ENCODE measurements around the gene MAN1C1. TPM values are rescaled to one million over a fixed set of nuclear protein-coding genes. Genes with fewer than 3 reads are reported as not detected.

The MAN1C1 gene
- total RNA-seq, 1 experiment from 2014 or later = 1.2 TPM

DNA sequence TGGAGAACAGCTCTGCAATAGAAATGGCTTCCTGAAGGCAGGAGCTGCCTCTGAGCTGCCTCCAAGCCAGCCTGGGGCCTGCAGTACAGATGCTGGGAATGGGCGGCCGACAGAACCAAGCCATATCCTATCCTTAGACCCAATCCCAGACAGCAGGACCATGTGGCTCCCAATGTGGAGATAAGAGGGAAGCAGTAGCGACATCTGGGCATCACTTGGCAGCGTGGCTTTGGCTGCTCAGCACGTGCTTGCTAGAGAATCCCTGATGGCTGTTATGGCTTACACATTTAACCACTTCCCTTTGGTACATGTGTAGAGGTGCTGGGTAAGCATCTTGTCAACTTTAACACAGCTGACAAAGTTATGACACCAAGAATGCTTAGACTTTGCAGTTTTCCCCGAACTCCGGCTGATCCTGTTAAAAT is 87.7 kb downstream of the MAN1C1 start:
- RAD21 ChIA-PET (ENCODE audit: low non-redundant PET in 1 of 2, low total read pairs in 2 of 2, uncharacterized antibody in 2 of 2, unreplicated experiment in 2 of 2) = no interaction called here
- no TSS peak for BruUV-seq (replicated peaks)
- POLR2A ChIA-PET = no interaction called here
- H3K4me2 ChIP-seq (ENCODE audit: low read length) = no peak overlapping the region
- no peaks in the 10 kb centered on the region for H3K9me3 ChIP-seq (ENCODE audit: control insufficient read depth in 1 of 2, insufficient read depth in 1 of 2, low read depth in 1 of 2, low read length in 2 of 2)
- no peak overlapping the region for H3K4me3 ChIP-seq (replicated peaks in 1 of 2; ENCODE audit: low read depth in 1 of 2, low read length in 2 of 2)
- TF ChIP-seq CTCF (IDR thresholded peaks at IDR 0.05 in 2 of 3, conservative IDR thresholded peaks at IDR 0.05 in 1 of 3; ENCODE audit: borderline replicate concordance in 1 of 3, insufficient read depth in 1 of 3, low read depth in 2 of 3, low read length in 2 of 3) (no peak), ZFX (IDR thresholded peaks at IDR 0.05) (no peak), EZH2phosphoT487 (IDR thresholded peaks at IDR 0.05; ENCODE audit: borderline replicate concordance) (no peak)
- DNase-seq (ENCODE audit: low read depth, low spot score) (no peak), ATAC-seq (no peak)
- no peak overlapping the region for H2AFZ ChIP-seq (ENCODE audit: low read depth, low read length, poor library complexity, severe bottlenecking)
- no peaks in the 10 kb centered on the region for H3K9me2 ChIP-seq (ENCODE audit: insufficient read depth)
- H4K20me1 ChIP-seq (ENCODE audit: insufficient read depth) = no peaks in the 10 kb centered on the region
- H3K27me3 ChIP-seq (ENCODE audit: insufficient read depth, low read length) = no peaks in the 10 kb centered on the region
- no peak overlapping the region for H3K9ac ChIP-seq (ENCODE audit: low read length)
- intact Hi-C loops (cut with micrococcal nuclease) = no loop called here
- H3K27ac ChIP-seq (ENCODE audit: low read depth, low read length) = no peak overlapping the region
- CTCF ChIA-PET = no interaction called here
- H3K4me1 ChIP-seq (ENCODE audit: control insufficient read depth in 1 of 2, insufficient read depth in 2 of 2, low read length in 2 of 2) = peaks cover 6 to 19% of the 10 kb centered on the region in 2 experiments; a peak in 3 of 4 replicates
- no peaks in the 10 kb centered on the region for H3K36me3 ChIP-seq (ENCODE audit: control insufficient read depth in 1 of 2, insufficient read depth in 2 of 2, low read length in 2 of 2)
- no peaks in the 10 kb centered on the region for H3K79me2 ChIP-seq (ENCODE audit: insufficient read depth, low read length)

DNA sequence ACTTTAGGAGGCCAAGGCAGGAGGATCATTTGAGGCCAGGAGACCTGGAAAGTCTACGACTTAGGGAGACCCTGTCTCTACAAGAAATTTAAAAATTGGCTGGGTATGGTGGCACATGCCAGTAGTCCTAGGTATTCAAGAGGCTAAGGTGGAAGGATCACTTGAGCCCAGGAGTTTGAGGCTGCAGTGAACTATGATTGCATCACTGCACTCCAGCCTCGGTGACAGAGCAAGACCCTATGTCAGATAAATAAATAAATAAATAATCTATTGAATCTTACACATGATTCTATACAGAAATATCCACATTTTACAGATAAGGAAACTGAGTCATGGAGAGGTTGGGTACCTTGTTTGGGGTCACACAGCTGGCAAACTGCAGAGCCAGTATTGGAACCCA is 89.1 kb downstream of the MAN1C1 start:
- Histone ChIP-seq H3K27me3 (ENCODE audit: insufficient read depth, low read length) (no peaks in the 10 kb centered on the region), H3K9me3 (ENCODE audit: control insufficient read depth in 1 of 2, insufficient read depth in 1 of 2, low read depth in 1 of 2, low read length in 2 of 2) (no peaks in the 10 kb centered on the region), H3K9me2 (ENCODE audit: insufficient read depth) (no peaks in the 10 kb centered on the region), H3K4me3 (replicated peaks in 1 of 2; ENCODE audit: low read depth in 1 of 2, low read length in 2 of 2) (no peak overlapping the region), H3K27ac (ENCODE audit: low read depth, low read length) (no peak overlapping the region), H3K4me1 (ENCODE audit: control insufficient read depth in 1 of 2, insufficient read depth in 2 of 2, low read length in 2 of 2) (peaks cover 6 to 26% of the 10 kb centered on the region in 2 experiments; a peak in 3 of 4 replicates), H3K4me2 (ENCODE audit: low read length) (no peak overlapping the region), H3K79me2 (ENCODE audit: insufficient read depth, low read length) (no peaks in the 10 kb centered on the region), H3K9ac (ENCODE audit: low read length) (no peak overlapping the region), H4K20me1 (ENCODE audit: insufficient read depth) (no peaks in the 10 kb centered on the region), H3K36me3 (ENCODE audit: control insufficient read depth in 1 of 2, insufficient read depth in 2 of 2, low read length in 2 of 2) (no peaks in the 10 kb centered on the region), H2AFZ (ENCODE audit: low read depth, low read length, poor library complexity, severe bottlenecking) (no peak overlapping the region)
- RAD21 ChIA-PET (ENCODE audit: low non-redundant PET in 1 of 2, low total read pairs in 2 of 2, uncharacterized antibody in 2 of 2, unreplicated experiment in 2 of 2) = no interaction called here
- DNase-seq (ENCODE audit: low read depth, low spot score) (no peak), ATAC-seq (no peak)
- POLR2A ChIA-PET = no interaction called here
- intact Hi-C loops (cut with micrococcal nuclease) = no loop called here
- CTCF ChIA-PET = interaction anchor here (1.2 kb wide), 1 partner anchor 11 kb away, joined by 3 read pairs; no protein-coding TSS in a partner anchor
- BruUV-seq (replicated peaks) = no TSS peak
- TF ChIP-seq POLR2AphosphoS5 (IDR thresholded peaks at IDR 0.05; ENCODE audit: low read depth, low read length) = no peak
- no peak for TF ChIP-seq RAD21 (IDR thresholded peaks at IDR 0.05; ENCODE audit: low read depth)
- no peak for TF ChIP-seq JUND (IDR thresholded peaks at IDR 0.05)
- TF ChIP-seq CTCF (IDR thresholded peaks at IDR 0.05 in 2 of 3, conservative IDR thresholded peaks at IDR 0.05 in 1 of 3; ENCODE audit: borderline replicate concordance in 1 of 3, insufficient read depth in 1 of 3, low read depth in 2 of 3, low read length in 2 of 3) = no peak
- no peak for TF ChIP-seq SIN3A (IDR thresholded peaks at IDR 0.05; ENCODE audit: low read depth)
- TF ChIP-seq CEBPB (IDR thresholded peaks at IDR 0.05; ENCODE audit: low read depth) = no peak
- TF ChIP-seq, protein P1, sequence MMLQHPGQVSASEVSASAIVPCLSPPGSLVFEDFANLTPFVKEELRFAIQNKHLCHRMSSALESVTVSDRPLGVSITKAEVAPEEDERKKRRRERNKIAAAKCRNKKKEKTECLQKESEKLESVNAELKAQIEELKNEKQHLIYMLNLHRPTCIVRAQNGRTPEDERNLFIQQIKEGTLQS (IDR thresholded peaks at IDR 0.05) = no peak
- no peak for TF ChIP-seq ZNF274 (IDR thresholded peaks at IDR 0.05; ENCODE audit: low read depth, low read length)
- TF ChIP-seq YY1 (IDR thresholded peaks at IDR 0.05; ENCODE audit: extremely low read depth, insufficient replicate concordance, low read depth, low read length) = no peak
- no peak for TF ChIP-seq ZFX (IDR thresholded peaks at IDR 0.05)
- TF ChIP-seq EGR1 (IDR thresholded peaks at IDR 0.05; ENCODE audit: low read depth) = no peak

All from HCT116 (cell line).